Measurements from ENCODE around the gene DPH2.

The DPH2 gene

DNA sequence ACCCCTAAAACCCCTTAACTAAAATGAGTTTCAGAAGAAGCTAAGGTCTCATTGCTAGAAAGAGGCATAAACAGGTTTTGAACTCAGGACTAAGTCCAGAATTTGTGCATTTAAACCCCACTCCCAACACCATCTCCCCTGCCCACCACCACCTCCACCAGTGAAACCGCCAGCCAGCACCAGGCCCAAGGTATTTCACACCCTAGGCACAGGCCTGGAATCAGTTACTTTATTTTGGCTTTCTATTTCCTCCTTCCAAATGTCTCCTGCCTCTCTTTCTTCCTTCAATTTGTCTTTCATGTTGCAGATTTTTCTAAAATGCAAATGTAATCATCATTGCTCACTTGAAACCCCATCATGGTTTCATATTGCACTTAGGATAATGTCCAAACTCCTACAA, 24.9 kb upstream of the DPH2 start:
- DNase-seq: no peak

DNA sequence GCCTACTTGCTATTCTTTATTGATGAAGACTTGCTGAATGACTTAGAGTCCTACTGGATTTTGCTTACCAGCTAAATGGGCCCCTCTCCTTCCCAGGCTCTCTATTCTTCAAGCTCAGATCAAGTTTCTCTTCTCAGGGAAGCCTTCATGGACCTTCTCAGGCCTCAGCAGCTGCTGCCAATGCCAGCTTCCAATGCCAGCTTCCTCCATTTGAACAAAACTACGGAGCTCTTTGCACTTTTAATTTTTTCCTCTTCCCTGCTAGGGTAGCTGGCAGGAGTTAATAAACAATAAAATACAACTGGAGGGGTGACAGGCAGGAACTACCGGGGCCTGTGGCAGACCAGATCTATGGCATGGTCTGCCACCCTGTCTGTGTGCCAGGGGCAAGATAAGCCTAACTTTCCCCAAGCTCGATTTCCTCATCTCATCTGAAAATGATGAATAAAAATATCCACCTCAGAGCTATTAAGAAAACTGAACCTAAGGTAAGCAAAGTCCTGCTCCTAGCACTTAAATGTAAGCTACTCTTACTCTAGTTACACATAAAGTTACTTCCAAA, 24.1 kb upstream of the DPH2 start:
- DNase-seq: no peak

DNA sequence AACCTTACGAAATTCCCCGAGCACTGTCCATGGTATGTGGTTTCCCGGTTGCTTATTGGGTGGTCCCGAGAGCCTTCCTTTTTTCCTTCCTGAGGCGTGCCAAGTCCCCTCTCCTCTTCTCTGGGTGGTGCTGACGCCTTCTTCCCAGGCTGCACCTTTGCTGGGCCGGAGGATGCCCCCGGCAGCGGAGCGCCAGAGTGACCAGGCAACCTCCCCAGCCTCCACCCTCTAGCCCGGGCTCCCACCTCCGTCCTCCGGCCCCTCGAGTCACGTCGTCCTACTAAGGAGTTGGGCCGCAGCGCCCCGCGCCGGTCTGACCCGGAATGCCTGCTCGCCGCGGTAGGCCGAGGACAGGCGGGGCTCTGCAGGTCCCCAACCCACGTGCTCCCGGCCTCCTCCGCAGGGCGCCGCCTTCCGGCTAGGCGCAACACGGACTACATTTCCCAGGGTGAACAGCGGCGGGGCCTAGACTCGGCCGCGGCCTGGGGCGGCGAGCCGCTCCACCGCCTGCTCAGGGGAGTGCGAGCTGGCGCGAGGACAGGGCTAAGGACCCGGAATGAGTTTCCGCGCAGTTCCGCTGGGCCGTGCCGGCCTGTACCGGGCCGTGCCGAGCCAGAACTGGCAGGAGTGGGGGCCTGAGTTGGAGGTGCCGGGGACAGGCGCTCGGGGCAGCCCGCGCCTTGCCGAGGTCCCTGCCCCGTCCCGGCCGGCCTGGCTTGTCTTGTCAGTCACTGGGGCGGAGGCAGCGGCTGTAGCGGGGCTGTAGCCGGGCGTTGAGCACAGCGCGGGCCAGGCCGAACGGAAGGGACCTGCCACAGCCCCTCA, 23.4 kb upstream of the DPH2 start, which contains the start of gene IPO13:
Gene IPO13, plus strand, starts transcription at position 715 of the 825 bp plus-strand sequence. CDS start 651 bp downstream, outside the sequence.
- DNase-seq: peak; percentile 97

DNA sequence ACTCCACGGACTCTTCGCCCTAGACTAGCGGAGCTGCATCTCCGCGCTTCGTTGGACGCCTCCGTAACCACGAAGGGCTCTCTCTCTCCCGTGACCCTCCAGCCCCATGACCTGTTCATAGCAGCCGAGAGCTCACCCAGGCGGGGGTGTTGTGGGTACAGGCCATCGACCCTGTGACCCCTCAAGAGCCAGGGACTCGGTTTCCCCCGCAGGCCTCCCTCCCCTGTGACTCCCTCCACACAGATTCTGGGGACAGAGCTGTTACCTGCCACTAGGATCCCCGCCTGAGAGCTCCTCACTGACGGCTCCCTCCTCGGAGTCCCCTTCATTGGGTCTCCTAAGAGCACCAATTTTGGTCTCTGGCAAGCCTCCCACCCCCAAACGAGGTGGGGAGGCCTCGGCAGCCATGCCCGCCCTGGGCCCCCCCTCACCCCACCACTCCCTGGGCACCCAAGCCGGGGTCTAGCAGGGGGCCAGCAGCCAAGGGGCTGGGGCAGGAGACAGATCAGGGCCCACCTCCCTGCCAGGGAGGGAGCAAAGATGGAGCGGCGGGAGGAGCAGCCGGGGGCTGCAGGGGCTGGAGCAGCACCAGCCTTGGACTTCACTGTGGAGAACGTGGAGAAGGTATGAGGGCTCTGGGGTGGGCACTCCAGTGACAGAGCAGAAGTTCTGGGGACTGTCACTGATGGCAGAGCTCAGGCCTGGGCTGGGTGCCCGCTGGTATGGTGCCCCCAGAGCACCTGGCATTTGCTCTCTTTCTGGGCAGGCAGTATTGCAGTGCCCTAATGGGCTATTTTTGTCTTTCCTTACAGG, 22.5 kb upstream of the DPH2 start:
- DNase-seq: no peak

DNA sequence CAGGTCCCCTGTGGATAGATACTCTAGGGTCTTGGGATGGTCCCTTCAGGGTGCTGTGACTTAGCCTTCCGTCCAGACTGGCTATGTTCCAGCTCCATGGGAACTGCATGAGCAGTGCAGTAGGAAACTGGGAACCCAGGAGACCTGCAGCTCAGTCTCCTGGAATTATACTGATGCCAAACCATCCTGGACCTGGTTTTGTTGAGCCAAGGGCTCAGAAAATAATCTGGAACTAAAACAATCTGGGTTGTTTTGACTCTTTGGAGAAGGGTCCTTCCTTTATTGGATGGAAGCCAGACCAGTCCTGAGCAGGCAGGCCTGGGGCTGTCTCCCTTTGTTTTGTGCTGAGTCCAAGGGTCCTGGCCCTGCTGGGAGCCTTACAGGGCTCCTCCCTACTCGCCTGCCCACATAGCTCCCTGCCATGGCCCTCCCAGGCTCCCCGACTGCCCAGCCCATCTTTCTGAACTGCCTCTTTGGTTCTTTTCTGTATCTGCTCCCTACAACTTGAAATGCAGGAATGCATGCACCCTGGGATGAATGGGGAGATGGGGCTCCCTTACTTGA, 21.9 kb upstream of the DPH2 start:
- no peak for DNase-seq

DNA sequence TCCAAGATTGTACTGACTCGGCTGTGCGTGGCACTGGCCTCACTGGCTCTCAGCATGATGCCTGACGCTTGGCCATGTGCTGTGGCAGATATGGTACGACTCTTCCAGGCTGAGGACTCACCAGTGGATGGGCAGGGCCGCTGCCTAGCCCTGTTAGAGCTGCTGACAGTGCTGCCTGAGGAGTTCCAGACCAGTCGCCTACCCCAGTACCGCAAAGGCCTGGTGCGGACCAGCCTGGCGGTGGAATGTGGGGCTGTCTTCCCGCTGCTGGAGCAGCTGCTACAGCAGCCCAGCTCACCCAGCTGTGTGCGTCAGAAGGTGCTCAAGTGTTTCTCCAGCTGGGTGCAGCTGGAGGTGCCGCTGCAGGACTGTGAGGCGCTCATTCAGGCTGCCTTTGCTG, 20.1 kb upstream of the DPH2 start:
- no peak for DNase-seq

DNA sequence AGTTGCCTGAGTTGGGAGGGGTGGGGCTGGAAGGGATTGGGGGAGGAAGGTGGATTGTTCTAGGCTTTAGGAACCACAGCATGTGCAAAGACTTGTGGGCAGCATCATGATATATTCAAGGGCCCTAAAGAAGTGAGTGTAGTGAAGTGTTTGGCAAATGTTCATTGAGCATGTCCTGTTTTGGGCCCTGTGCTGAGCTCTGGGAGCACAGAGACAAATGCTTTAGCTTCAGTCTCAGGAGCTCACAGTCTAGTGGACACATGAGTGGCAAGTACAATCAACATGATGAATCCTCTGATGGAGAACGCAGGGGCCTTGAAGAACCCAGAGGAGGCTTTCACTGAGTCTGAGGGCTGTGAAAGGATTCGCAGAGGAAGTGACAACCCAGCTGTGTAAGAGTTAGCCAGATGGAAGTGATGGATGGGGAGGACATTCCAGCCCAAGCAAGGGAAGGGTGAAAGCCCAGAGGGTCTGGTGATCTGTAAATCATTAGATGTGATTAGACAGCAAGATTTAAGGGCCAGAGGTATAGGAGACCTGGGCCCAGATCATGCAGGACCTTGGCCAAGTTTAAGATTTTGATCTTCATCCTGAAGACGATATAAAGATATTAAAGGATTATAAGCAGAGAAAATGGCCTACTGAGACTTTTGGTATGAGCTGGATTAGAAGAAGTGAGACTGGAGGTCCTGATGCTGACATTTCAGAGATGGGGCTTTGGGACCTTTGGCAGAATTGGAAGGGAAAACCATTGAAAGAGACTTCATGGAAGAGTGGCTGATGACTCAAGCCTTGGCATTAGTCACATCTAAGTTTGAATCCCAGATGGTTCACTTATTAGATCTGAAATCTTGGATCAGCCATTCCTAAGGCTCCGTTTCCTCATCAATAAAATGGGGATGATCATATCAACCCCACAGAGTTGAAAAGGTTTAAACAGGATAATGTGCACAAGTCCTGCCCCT, 18.5 kb upstream of the DPH2 start:
- DNase-seq: no peak

DNA sequence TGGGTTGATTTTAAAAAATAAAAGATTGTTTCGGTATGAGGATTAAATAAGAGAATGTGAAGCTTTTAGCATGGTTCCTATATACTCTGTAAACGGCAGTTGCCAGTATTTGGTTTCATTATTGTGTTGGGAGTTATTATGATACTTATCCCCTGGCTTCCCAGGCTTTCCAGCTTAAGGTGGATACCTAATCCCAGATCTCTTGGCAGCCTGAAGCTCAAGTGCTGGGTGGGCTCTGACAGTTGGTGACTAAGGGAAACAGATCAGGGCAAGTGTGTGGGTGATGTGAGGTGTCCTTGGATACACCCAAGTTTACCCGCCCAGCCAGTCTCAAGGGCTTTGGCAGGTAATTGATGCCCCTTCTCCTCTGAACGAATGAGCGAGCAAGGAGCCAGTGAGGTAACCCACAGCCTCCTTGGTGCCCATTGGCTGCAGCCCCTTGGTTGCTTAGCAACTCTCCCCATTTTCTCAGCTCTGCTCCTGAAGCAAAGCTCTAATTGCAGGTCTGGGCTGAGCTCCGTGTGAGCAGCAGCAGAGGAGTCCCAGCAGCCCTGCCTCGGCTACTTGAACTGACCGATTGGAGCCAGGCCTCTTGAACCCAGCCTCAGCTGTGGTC, 17.0 kb upstream of the DPH2 start:
- peak; percentile 43 for DNase-seq

DNA sequence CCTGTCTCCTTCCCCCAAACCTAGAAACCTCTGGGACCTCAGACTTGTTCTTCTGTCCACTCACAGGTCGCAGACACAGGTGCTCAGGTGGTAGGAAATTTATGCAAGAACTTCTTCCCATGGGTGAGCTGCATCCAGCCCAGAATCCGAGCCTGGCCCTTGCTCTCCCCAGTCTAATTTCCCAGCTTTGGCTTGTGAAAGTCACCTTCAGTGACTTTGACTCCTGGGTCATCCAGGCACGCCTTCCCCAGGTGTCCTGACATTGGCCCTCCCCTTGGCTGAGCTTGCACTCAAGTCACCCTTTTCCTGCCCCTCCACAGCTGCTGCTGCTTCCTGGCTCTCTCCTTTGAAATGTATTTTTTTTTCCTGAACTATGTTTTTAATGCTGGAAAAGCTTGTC, 16.4 kb upstream of the DPH2 start:
- DNase-seq: no peak

DNA sequence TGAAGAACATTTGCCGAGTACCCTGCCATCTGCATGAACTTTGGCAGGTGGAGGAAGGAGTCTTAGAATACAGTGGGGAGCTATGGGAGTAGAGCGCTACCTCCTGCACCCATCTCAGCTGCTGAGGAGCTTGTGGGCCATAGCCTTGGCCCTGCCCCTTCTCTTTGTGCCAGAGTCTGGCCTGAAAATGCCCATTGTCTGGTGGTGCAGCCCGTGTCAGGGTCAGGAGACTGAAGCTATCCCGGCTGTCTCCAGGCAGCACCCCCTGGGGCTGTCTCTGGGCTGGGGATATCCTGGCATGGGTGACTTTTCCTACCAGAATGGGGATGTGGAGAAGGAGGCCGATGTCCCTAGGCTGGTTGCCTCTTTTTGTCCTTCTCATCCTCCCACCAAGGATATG, 15.8 kb upstream of the DPH2 start:
- DNase-seq: no peak

DNA sequence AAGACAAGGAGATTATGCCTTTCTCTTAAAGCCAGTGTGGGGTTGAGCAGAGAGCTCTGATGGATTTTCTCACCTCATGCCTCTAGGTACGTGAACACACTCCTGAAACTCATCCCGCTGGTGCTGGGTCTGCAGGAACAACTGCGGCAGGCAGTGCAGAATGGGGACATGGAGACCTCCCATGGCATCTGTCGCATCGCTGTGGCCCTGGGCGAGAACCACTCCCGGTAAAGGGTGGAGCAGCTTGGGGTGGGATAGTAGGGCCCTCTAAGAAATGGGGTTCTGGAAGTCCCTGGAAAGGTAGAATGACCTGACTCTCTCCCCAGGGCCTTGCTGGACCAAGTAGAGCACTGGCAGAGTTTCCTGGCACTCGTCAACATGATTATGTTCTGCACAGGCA, 13.6 kb upstream of the DPH2 start:
- no peak for DNase-seq

DNA sequence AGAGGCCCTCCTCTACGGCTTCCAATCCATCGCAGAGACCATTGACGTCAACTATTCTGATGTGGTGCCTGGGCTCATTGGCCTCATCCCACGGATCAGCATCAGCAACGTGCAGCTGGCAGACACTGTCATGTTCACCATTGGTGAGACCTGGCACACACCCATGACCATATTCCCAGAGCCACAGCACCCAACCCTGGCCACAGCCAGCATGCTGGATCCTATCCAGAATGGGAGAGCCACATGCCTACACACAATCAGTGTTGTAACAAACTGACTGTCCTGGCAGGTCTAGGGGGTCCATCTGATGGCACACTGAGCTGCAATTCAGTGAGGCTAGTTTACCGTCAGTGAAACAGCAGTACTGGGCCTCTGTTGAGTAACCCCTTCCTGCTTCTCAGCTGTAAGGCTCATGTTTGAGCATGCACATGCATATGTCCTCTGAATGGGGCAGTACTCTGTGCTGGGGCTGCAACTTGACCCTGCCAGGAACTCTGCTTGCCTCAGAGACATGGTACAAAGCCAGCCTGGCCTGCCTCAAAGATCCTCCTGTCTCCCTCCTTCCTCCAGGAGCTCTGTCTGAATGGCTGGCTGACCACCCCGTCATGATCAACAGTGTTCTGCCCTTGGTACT, 12.3 kb upstream of the DPH2 start:
- DNase-seq: no peak

DNA sequence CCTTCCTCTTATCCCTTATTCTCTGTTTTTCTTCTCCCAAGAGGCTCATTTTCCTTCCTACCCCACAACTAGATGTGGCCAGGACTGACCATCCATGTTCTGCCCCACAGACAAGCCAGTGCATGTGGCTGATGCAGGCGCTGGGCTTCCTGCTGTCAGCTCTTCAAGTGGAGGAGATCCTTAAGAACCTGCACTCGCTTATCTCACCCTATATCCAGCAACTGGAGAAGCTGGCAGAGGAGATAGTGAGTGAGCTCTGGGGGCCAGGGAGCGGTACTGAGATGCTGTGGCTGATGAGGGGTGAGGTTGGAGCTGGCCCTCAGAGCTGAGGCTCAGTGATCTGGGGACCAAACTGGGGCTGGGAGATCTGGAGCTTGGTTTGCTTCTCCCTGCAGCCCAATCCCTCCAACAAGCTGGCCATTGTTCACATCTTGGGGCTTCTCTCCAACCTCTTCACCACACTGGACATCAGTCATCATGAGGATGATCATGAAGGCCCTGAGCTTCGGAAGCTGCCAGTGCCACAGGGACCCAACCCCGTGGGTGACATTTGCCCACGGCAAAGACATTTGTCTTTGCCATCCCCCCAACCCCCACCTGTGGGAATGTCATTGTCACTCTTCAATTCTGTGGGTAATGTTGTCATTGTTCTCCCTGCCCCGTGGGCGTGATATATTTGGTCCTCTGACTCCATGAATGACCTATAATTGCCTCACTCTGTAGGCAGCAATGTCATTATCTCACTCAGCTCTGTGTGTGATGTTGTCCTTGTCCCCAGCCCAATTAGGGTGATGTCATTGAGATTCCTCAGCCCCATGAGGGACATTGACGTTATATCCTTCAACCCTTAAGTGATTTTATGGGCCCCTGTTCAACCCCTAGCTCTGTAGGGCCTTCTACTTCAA, 11.2 kb upstream of the DPH2 start:
- no peak for DNase-seq

DNA sequence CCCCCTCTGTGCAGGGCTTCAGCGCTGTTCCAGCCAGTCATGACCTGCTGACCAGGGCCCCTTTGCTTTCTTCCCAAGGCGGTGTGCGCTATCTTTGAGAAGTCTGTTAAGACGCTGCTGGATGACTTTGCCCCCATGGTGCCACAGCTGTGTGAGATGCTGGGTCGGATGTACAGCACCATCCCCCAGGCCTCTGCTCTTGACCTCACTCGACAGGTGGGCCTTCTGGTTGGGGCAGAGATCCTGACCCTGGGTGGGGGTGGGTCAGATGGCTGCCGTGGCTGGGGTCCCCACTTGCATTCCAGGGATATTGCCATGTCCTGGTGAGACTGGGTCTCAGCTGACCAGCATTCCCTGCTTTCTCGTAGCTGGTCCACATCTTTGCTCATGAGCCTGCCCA, 9.0 kb upstream of the DPH2 start:
- no peak for DNase-seq

DNA sequence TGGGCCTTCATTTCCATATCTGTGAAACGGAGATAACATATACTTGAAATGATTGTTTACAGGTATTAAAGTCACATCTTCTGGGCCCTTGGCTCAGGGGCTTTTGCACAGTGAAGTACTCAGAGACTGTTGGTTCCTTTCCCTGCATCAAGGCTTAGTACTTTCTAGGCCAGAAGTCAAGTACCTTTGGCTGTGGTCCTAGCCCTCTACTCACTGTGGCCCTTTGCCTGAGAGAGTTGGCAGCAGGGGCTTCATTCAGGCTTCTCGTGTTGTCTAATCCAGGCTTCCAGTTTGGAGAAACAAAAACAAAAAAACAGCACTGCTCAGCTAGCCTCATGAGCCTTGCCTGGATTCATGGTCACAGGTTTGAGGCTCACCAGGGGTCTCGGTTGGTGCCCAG, 8.1 kb upstream of the DPH2 start:
- DNase-seq: no peak

DNA sequence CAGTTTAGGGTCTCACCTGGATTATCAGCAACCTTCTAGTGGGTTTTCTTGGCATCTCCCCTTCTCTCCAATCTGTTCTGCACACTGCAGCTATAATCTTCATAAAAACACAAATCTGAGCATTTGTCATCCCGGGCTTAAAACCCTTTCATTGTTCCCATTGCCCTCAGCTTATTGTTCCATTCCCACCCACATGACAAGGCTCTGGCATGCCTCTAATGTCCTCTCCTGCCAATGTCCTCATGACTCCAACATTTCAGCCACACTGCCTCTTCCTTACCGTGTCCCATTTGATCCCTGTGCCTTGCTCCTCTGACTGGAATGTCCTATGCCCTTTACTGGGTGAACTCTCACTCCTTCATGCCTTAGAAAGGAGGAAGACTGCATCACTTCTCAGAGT, 7.5 kb upstream of the DPH2 start:
- no peak for DNase-seq

DNA sequence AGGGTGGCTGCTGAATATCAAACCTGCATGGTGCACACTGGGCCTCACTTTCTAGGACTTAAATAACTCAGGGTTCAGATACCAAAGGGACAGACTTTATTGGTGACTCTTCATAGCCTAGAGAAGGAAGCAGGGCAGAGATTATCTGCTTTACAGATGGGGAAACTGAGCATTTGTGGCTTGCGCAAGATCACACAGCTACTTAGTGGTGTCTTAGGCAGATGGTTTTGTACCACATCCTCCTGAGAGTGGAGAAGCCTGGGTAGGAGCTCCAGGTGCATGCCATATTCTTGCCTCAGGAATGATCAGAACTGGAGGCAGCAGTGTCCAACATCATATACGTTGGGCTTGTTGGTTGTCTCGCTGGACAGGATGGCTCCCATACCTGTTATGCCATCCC, 6.8 kb upstream of the DPH2 start:
- no peak for DNase-seq

DNA sequence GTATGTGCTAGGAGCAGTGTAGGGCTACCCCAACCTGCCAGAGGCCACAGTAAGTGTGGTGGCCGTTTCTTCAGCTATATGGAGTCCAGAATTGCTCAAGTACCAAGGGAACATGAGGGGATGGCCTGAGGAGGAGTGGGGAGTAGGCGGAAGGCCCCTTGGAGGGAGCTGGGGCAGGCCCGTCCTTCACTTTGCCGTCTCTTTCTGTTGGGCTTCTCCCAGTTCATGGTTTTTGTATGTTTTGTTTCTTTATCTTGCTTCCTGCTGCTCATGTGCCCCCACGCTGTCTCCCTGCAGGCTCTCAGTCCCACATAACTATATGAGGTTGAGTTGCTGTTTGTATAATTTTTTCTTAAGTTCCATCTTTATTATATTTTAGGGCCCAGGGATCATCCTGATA, 5.9 kb upstream of the DPH2 start:
- no peak for DNase-seq

DNA sequence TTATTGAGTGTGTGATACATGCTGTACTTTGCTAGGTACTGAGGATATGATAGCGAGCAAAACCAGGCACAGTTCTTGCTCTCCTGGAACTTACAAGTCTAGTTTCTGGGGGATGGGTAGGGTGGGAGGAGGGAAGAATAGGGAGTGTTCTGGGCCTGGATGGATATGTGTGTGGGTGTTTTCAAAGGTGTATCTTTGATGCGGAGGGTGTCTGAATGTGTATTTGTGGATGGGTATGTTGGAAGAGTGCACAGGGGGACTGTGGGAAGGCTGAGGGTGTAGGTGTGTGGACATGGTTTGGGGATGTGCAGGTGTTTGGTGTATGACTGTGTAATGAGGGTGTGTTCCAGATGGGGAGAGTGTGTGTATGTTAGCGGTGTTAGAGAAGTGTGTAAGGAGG, 4.5 kb upstream of the DPH2 start:
- no peak for DNase-seq

DNA sequence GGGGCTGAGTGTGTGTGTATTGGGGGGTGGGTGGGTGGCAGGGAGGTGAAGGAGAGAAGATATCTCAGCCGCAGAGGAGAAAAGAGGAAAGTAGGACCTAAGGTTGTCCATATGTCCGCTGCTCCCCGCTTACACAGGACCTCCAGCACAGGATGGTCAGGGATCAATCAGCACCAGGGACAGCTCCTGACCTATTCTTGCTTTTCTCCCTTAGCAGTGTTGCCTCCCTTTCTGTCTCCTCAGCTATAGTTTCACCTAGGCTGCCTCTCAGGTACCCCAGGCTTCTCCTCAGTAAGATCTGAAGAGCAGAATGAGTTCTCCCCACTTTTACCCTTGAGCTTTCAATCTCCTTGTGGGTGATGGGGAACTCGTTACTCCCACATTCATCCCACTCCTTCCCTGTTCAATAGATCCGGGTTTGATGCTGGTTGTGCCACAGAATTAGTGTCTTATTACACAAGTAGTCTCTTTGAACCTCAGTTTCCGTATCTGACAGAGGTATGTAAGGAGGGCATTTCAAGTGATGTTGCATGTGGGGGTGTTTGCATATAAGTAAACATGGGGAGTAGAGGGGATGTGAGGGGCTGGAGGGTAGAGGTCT, 1.4 kb upstream of the DPH2 start:
- no peak for DNase-seq
